ENCODE results near the gene FDX1.

Gene FDX1

GRCh38 chr11:110434952-110435779 lies 5.4 kb downstream of the FDX1 start:
- DNase-seq (ENCODE audit: low read depth in 1 of 2, low spot score in 1 of 2) = no peak
- no peak overlapping the region for H3K27ac ChIP-seq (replicated peaks)
- no peaks in the 10 kb centered on the region for H3K27me3 ChIP-seq (ENCODE audit: insufficient read depth, poor library complexity, severe bottlenecking)
- no peak overlapping the region for H3K4me3 ChIP-seq (replicated peaks; ENCODE audit: insufficient read depth, low read length)
- TF ChIP-seq POLR2AphosphoS5 (IDR thresholded peaks at IDR 0.05; ENCODE audit: low read depth) (no peak), CTCF (IDR thresholded peaks at IDR 0.05; ENCODE audit: insufficient read depth, low read length) (no peak), SPI1 (IDR thresholded peaks at IDR 0.05; ENCODE audit: borderline replicate concordance, low read depth) (no peak), REST (IDR thresholded peaks at IDR 0.05; ENCODE audit: insufficient replicate concordance, low read depth) (no peak), GABPA (IDR thresholded peaks at IDR 0.05; ENCODE audit: low read depth) (no peak)

GRCh38 chr11:110435780-110436717 lies 6.3 kb downstream of the FDX1 start:
- no peak for TF ChIP-seq GABPA (IDR thresholded peaks at IDR 0.05; ENCODE audit: low read depth)
- TF ChIP-seq SPI1 (IDR thresholded peaks at IDR 0.05; ENCODE audit: borderline replicate concordance, low read depth) = no peak
- no peak for TF ChIP-seq POLR2AphosphoS5 (IDR thresholded peaks at IDR 0.05; ENCODE audit: low read depth)
- TF ChIP-seq CTCF (IDR thresholded peaks at IDR 0.05; ENCODE audit: insufficient read depth, low read length) = no peak
- TF ChIP-seq REST (IDR thresholded peaks at IDR 0.05; ENCODE audit: insufficient replicate concordance, low read depth) = no peak
- no peak for DNase-seq (ENCODE audit: low read depth in 1 of 2, low spot score in 1 of 2)
- H3K27me3 ChIP-seq (ENCODE audit: insufficient read depth, poor library complexity, severe bottlenecking) = no peaks in the 10 kb centered on the region
- no peak overlapping the region for H3K27ac ChIP-seq (replicated peaks)
- H3K4me3 ChIP-seq (replicated peaks; ENCODE audit: insufficient read depth, low read length) = no peak overlapping the region

- no peak overlapping the region for H3K4me3 ChIP-seq (replicated peaks; ENCODE audit: insufficient read depth, low read length)
- no peak overlapping the region for H3K27ac ChIP-seq (replicated peaks)
- H3K27me3 ChIP-seq (ENCODE audit: insufficient read depth, poor library complexity, severe bottlenecking) = no peaks in the 10 kb centered on the region
- TF ChIP-seq CTCF (IDR thresholded peaks at IDR 0.05; ENCODE audit: insufficient read depth, low read length) (no peak), SPI1 (IDR thresholded peaks at IDR 0.05; ENCODE audit: borderline replicate concordance, low read depth) (no peak), POLR2AphosphoS5 (IDR thresholded peaks at IDR 0.05; ENCODE audit: low read depth) (no peak), GABPA (IDR thresholded peaks at IDR 0.05; ENCODE audit: low read depth) (no peak), REST (IDR thresholded peaks at IDR 0.05; ENCODE audit: insufficient replicate concordance, low read depth) (no peak)
- DNase-seq (ENCODE audit: low read depth in 1 of 2, low spot score in 1 of 2) = no peak
Measured at GRCh38 chr11:110438017-110438416, 8.3 kb downstream of the FDX1 start.
